IMR-90 (cell line): Measurements from ENCODE around the gene LRP1B. TPM values are rescaled to one million over a fixed set of nuclear protein-coding genes. Genes with fewer than 3 reads are reported as not detected.

Experiments
- ATAC-seq: fragments of 200-7000 bp; cut with Tn5 transposase; 2 replicates; pipeline ENCODE4 v1.9.1; 2020; ENCODE audit warnings: low read depth, mild to moderate bottlenecking, moderate library complexity
- BruUV-seq: library from RNA; stranded (reverse); fragments of 400-500 nt; replicated peaks from 2 replicates; lab custom pipeline; 2021; lab: Mats Ljungman, UMichigan
- CTCF ChIA-PET: fragments of 300-600 bp; formaldehyde crosslinking; extraction: SDS; loops from one replicate; lab custom pipeline; 2021; ENCODE audit warnings: antibody characterized with exemption; lab: Yijun Ruan, JAX
- POLR2A ChIA-PET: fragments of 300-600 bp; sonication (Branson Sonifier 250); formaldehyde crosslinking; loops from one replicate; lab custom pipeline; 2022; ENCODE audit warnings: antibody characterized with exemption; ENCODE audit not compliant: unreplicated experiment; lab: Charles Lee
- DNase-seq: peaks from one replicate; pipeline ENCODE4 v3.0.0; 2013
- H2AFZ ChIP-seq: replicated peaks from 2 replicates; pipeline ENCODE3; 2013; ENCODE audit warnings: low read length, mild to moderate bottlenecking; ENCODE audit not compliant: poor library complexity
- H2AK5ac ChIP-seq: 2 replicates; pipeline ENCODE4 v1.6.1; 2013; ENCODE audit warnings: low read depth, low read length, inconsistent platforms
- H2AK9ac ChIP-seq: replicated peaks from 2 replicates; pipeline ENCODE3; 2013; ENCODE audit warnings: mild to moderate bottlenecking, low read depth, low read length, moderate library complexity; ENCODE audit not compliant: poor library complexity
- H2BK120ac ChIP-seq: 2 replicates; pipeline ENCODE4 v1.6.1; 2013; ENCODE audit warnings: low read depth, low read length, inconsistent platforms
- H2BK15ac ChIP-seq: 3 replicates; pipeline ENCODE4 v1.6.1; 2013; ENCODE audit warnings: low read depth, low read length, inconsistent platforms
- H2BK20ac ChIP-seq: 2 replicates; pipeline ENCODE4 v1.6.1; 2013; ENCODE audit warnings: low read depth, mild to moderate bottlenecking, inconsistent platforms, low read length, moderate library complexity
- H2BK5ac ChIP-seq: 2 replicates; pipeline ENCODE4 v1.6.1; 2013; ENCODE audit warnings: mild to moderate bottlenecking, low read depth, low read length, inconsistent platforms; ENCODE audit not compliant: poor library complexity, severe bottlenecking
- H3K14ac ChIP-seq: replicated peaks from 2 replicates; pipeline ENCODE4 v1.6.1; 2013; ENCODE audit warnings: low read depth, low read length, inconsistent platforms
- H3K18ac ChIP-seq: 2 replicates; pipeline ENCODE4 v1.6.1; 2013; ENCODE audit warnings: low read depth, low read length, control low read depth
- H3K23ac ChIP-seq: 2 replicates; pipeline ENCODE4 v1.6.1; 2013; ENCODE audit warnings: low read depth, low read length, inconsistent platforms
- H3K27ac ChIP-seq: 2 replicates; pipeline ENCODE4 v1.5.1; 2013; ENCODE audit warnings: mild to moderate bottlenecking, control low read depth, low read length; ENCODE audit not compliant: insufficient read depth
- H3K27me3 ChIP-seq: 2 replicates; pipeline ENCODE4 v1.6.1; 2013; ENCODE audit warnings: low read length; ENCODE audit not compliant: control insufficient read depth, insufficient read depth
- H3K36me3 ChIP-seq: 2 replicates; pipeline ENCODE4 v1.6.1; 2013; ENCODE audit warnings: low read length, mixed read lengths; ENCODE audit not compliant: control insufficient read depth, insufficient read depth
- H3K4ac ChIP-seq: 2 replicates; pipeline ENCODE4 v1.6.1; 2013; ENCODE audit warnings: low read depth, low read length, inconsistent platforms
- H3K4me1 ChIP-seq: 2 replicates; pipeline ENCODE4 v1.6.1; 2013; ENCODE audit warnings: low read length, mixed read lengths; ENCODE audit not compliant: control insufficient read depth, insufficient read depth
- H3K4me2 ChIP-seq: 2 replicates; pipeline ENCODE4 v1.6.1; 2013; ENCODE audit warnings: low read depth, mild to moderate bottlenecking, control low read depth, low read length, moderate library complexity
- H3K4me3 ChIP-seq: 2 replicates; pipeline ENCODE4 v1.5.1; 2013; ENCODE audit warnings: low read depth, mild to moderate bottlenecking, control low read depth, low read length, moderate library complexity; ENCODE audit not compliant: insufficient read depth
- H3K56ac ChIP-seq: 2 replicates; pipeline ENCODE4 v1.6.1; 2013; ENCODE audit warnings: low read length, inconsistent platforms; ENCODE audit not compliant: insufficient read depth; ENCODE audit errors: extremely low read depth
- H3K79me1 ChIP-seq, 2 experiments: 2 replicates each; pipeline ENCODE4 v1.6.1; 2013; ENCODE audit warnings: low read length in 2 of 2, inconsistent platforms in 1 of 2, low read depth in 1 of 2
- H3K9ac ChIP-seq: 2 replicates; pipeline ENCODE4 v1.6.1; 2013; ENCODE audit warnings: low read depth, low read length, control low read depth
- H3K9me1 ChIP-seq: 2 replicates; pipeline ENCODE4 v1.6.1; 2013; ENCODE audit warnings: low read length, inconsistent platforms; ENCODE audit not compliant: insufficient read depth
- H3K9me3 ChIP-seq: 2 replicates; pipeline ENCODE4 v1.6.1; 2013; ENCODE audit warnings: low read length; ENCODE audit not compliant: control insufficient read depth, insufficient read depth
- H4K20me1 ChIP-seq: 2 replicates; pipeline ENCODE4 v1.6.1; 2013; ENCODE audit warnings: low read length, inconsistent platforms; ENCODE audit not compliant: insufficient read depth
- H4K5ac ChIP-seq: 2 replicates; pipeline ENCODE4 v1.6.1; 2013; ENCODE audit warnings: mild to moderate bottlenecking, low read depth, low read length, control low read depth
- H4K8ac ChIP-seq, 2 experiments: 2 replicates each; pipeline ENCODE4 v1.6.1; 2013; ENCODE audit warnings: low read depth in 2 of 2, low read length in 2 of 2, control low read depth in 1 of 2, inconsistent platforms in 1 of 2
- H4K91ac ChIP-seq: 2 replicates; pipeline ENCODE4 v1.6.1; 2013; ENCODE audit warnings: low read depth, low read length, inconsistent platforms; ENCODE audit not compliant: insufficient read depth
- CHD1 ChIP-seq: IDR thresholded peaks from 2 replicates; pipeline ENCODE4 v1.6.1; 2012; ENCODE audit warnings: low read depth, low read length, improper control_type of control experiment
- MAFK ChIP-seq: IDR thresholded peaks from 2 replicates; pipeline ENCODE4 v1.6.1; 2012; ENCODE audit warnings: low read depth, low read length, improper control_type of control experiment
- MAZ ChIP-seq: IDR thresholded peaks from 2 replicates; pipeline ENCODE4 v1.6.1; 2012; ENCODE audit warnings: low read depth, mild to moderate bottlenecking, low read length, improper control_type of control experiment, moderate library complexity, borderline replicate concordance
- MXI1 ChIP-seq: IDR thresholded peaks from 2 replicates; pipeline ENCODE4 v1.6.1; 2012; ENCODE audit warnings: low read depth, mild to moderate bottlenecking, low read length, moderate library complexity, borderline replicate concordance
- NFE2L2 ChIP-seq: fragments of 150-350 bp; IDR thresholded peaks from 2 replicates; pipeline ENCODE4 v1.6.1; 2016; ENCODE audit warnings: low read depth, mild to moderate bottlenecking, low read length
- RCOR1 ChIP-seq: IDR thresholded peaks from 2 replicates; pipeline ENCODE4 v1.6.1; 2012; ENCODE audit warnings: mild to moderate bottlenecking, low read length, improper control_type of control experiment; ENCODE audit not compliant: insufficient replicate concordance
- RFX5 ChIP-seq: IDR thresholded peaks from 2 replicates; pipeline ENCODE4 v1.8.0; 2012; ENCODE audit warnings: low read depth, mild to moderate bottlenecking, low read length, moderate library complexity
- SMC3 ChIP-seq: fragments of 150-350 bp; IDR thresholded peaks from 2 replicates; pipeline ENCODE4 v1.6.1; 2016; ENCODE audit warnings: low read depth, mild to moderate bottlenecking, antibody characterized with exemption, low read length, moderate library complexity
- WGBS, 2 experiments: methylation state at CpG; one replicate each; pipeline versions ENCODE4 v1.1.5 to v1.1.7; 2013; ENCODE audit warnings: missing lambda C conversion rate in 2 of 2; ENCODE audit not compliant: insufficient read length in 1 of 2; ENCODE audit errors: extremely low coverage in 2 of 2; 5-methylcytosine and 5-hydroxymethylcytosine counted together
- dilution Hi-C: fragments of 300-500 bp; cut with HindIII; formaldehyde crosslinking; loops from one replicate; pipeline ENCODE4 v1.14.3; 2018; ENCODE audit warnings: low sequenced_read_pairs; ENCODE audit not compliant: unreplicated experiment
- in situ Hi-C: fragments of 300-500 bp; cut with MboI; formaldehyde crosslinking; loops from 3 replicates; pipeline ENCODE4 v1.14.3; 2019; ENCODE audit warnings: low sequenced_read_pairs, inconsistent platforms, mixed read lengths
- intact Hi-C: fragments of 100-400 bp; cut with micrococcal nuclease; formaldehyde crosslinking; loops from 2 replicates; pipeline ENCODE4 v1.10.0; 2022
- polyA plus RNA-seq, 3 experiments: library from polyadenylated mRNA; depleted of rRNA; stranded (reverse); fragments of >200 nt; gene quantifications; 2 replicates each; pipeline ENCODE4 v1.2.3, GENCODE V29; 2012; ENCODE audit warnings: low replicate concordance in 1 of 3
- total RNA-seq: library from RNA; depleted of rRNA; stranded (reverse); fragments of >200 nt; gene quantifications from 2 replicates; pipeline ENCODE4 v1.2.3, GENCODE V29; 2012
- TF ChIP-seq, protein P1 (sequence below): fragments of 150-350 bp; IDR thresholded peaks from 2 replicates; pipeline ENCODE4 v1.6.1; 2017; ENCODE audit warnings: mild to moderate bottlenecking, antibody characterized with exemption, low read length, low read depth
- TF ChIP-seq, protein P2 (sequence below): conservative IDR thresholded peaks from 2 replicates; pipeline ENCODE4 v1.5.1; 2012; ENCODE audit warnings: mild to moderate bottlenecking, low read depth, low read length, improper control_type of control experiment

The LRP1B gene
- total and polyA plus RNA-seq, 2 of the 4 experiments (the other 2 are of a cell fraction) = under 0.01 to 0.02 TPM

DNA sequence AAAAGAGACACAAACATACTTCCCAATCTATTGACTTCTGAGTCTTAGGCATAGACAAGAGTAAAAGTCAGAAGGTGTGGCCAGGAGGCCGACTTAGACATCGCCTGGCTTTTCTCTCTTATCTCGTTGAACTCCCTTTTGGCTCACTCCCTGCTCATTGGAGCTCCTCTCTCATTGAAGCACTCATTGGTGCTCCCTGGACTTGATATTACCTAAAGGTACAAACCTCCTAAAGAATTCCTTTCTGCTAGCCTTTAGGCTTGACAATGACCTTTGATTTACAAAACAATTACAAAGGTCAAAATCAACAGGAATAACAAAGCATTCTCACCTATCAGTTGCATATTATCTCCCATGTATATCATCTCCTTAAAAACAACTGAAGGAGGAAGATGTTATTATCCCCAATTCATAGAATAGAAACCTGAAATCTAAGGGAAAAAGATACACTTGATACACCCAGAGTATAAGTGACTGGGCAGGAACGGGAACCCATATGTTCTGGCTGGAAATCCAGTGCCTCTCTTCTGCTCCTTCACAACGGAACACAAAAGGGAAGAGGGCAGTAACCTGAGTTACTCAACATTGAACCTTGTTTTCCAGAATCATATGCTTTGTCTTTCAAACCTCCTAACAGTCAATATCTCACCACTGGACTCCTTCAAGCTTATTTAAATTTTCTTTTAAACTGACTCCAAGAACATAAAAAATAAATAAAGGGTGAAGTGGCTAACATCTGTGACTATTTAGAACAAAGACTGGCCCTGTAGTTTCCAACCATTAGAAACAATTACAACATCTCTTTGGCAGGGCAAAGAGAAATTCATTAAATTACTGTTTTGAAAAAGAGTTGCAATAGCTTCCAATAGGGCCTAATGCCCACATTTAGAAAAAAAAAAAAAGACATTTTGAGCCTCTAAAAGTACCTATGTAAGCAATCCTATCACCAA is 1247.9 kb downstream of the LRP1B start (continued):
- TF ChIP-seq SMC3 (no peak), CHD1 (no peak), MXI1 (no peak)

DNA sequence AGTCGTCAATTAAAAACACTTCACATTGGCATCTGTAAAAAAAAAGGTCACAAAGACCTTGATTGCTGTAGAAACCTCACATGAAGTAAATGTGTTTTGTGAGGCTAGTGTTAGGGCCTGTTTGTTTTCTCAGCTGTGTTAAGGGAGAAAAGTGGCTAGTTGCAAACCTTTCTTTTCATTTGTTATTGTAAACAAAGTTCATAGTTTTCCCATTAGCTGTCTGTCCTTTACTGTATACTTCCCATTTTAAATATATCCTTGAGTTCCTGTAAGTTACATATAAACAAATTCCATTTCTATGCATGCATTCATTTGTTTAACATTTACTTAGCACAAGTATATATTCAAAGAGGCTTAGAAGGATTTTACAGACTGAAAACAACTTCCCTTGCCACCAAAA is 1250.2 kb downstream of the LRP1B start:
- ATAC-seq (peak; percentile 89), DNase-seq (peak; percentile 91)
- Histone ChIP-seq H3K27me3 (no peaks in the 10 kb centered on the region), H4K20me1 (no peaks in the 10 kb centered on the region), H3K79me1 (no peaks in the 10 kb centered on the region), H2BK5ac (peak overlapping the region; percentile 100), H3K27ac (peak overlapping the region; percentile 73; the same call in 1 of the 2 replicates), H3K18ac (peak overlapping the region; percentile 95), H3K4ac (peak overlapping the region; percentile 64; the same call in 1 of the 2 replicates), H3K4me3 (no peak overlapping the region), H2BK120ac (peak overlapping the region; percentile 71), H2AFZ (no peak overlapping the region), H2BK20ac (peak overlapping the region; percentile 75; the same call in 1 of the 2 replicates), H2BK15ac (no peak overlapping the region), H3K56ac (peak overlapping the region; percentile 23; the same call in 1 of the 2 replicates), H3K9ac (no peak overlapping the region), H4K5ac (peak overlapping the region; percentile 64; the same call in 1 of the 2 replicates), H2AK9ac (no peak overlapping the region), H3K14ac (peak overlapping the region; percentile 23; the same call in 1 of the 2 replicates), H3K4me1 (peaks cover 7% of the 10 kb centered on the region; the same call in 1 of the 2 replicates), H3K9me3 (peaks cover 3% of the 10 kb centered on the region; the same call in 1 of the 2 replicates), H3K4me2 (peak overlapping the region; percentile 74; the same call in 1 of the 2 replicates), H3K36me3 (no peaks in the 10 kb centered on the region), H3K23ac (no peak overlapping the region), H4K91ac (0 out of 2 replicates have a peak overlapping the region, but pooled peaks have one; percentile 34), H3K9me1 (0 out of 2 replicates have a peak, but pooled peaks cover 2% of the 10 kb centered on the region), H2AK5ac (no peak overlapping the region), H4K8ac (peak overlapping the region in 1 of 2 experiments; percentile 74; a peak in 2 of 4 replicates)
- CTCF ChIA-PET = interaction anchor here (0.7 to 1.0 kb wide), 2 partner anchors 13 to 254 kb away, joined by 4 read pairs; no protein-coding TSS in a partner anchor
- BruUV-seq = no TSS peak
- POLR2A ChIA-PET = no interaction called here
- intact Hi-C loops (loop anchor here (2.0 to 5.0 kb wide), 2 partner anchors 110 to 452 kb away; no protein-coding TSS in a partner anchor), in situ Hi-C loops (no loop called here), dilution Hi-C loops (no loop called here)
- TF ChIP-seq, protein P1, sequence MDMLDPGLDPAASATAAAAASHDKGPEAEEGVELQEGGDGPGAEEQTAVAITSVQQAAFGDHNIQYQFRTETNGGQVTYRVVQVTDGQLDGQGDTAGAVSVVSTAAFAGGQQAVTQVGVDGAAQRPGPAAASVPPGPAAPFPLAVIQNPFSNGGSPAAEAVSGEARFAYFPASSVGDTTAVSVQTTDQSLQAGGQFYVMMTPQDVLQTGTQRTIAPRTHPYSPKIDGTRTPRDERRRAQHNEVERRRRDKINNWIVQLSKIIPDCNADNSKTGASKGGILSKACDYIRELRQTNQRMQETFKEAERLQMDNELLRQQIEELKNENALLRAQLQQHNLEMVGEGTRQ = no peak
- TF ChIP-seq SMC3 = no peak
- TF ChIP-seq MAZ = no peak
- TF ChIP-seq RFX5 = no peak
- no peak for TF ChIP-seq RCOR1
- no peak for TF ChIP-seq MAFK
- TF ChIP-seq, protein P2, sequence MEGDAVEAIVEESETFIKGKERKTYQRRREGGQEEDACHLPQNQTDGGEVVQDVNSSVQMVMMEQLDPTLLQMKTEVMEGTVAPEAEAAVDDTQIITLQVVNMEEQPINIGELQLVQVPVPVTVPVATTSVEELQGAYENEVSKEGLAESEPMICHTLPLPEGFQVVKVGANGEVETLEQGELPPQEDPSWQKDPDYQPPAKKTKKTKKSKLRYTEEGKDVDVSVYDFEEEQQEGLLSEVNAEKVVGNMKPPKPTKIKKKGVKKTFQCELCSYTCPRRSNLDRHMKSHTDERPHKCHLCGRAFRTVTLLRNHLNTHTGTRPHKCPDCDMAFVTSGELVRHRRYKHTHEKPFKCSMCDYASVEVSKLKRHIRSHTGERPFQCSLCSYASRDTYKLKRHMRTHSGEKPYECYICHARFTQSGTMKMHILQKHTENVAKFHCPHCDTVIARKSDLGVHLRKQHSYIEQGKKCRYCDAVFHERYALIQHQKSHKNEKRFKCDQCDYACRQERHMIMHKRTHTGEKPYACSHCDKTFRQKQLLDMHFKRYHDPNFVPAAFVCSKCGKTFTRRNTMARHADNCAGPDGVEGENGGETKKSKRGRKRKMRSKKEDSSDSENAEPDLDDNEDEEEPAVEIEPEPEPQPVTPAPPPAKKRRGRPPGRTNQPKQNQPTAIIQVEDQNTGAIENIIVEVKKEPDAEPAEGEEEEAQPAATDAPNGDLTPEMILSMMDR = no peak
- TF ChIP-seq NFE2L2 = no peak
- WGBS, 2 experiments = no CpG with 5 or more reads among the region's 1 CpG
